IMR-90 (cell line): Measurements from ENCODE around the gene ATP4B. TPM values are rescaled to one million over a fixed set of nuclear protein-coding genes. Genes with fewer than 3 reads are reported as not detected.

Experiments
- ATAC-seq: fragments of 200-7000 bp; cut with Tn5 transposase; 2 replicates; pipeline ENCODE4 v1.9.1; 2020; ENCODE audit warnings: low read depth, mild to moderate bottlenecking, moderate library complexity
- BruUV-seq: library from RNA; stranded (reverse); fragments of 400-500 nt; replicated peaks from 2 replicates; lab custom pipeline; 2021; lab: Mats Ljungman, UMichigan
- CTCF ChIA-PET: fragments of 300-600 bp; formaldehyde crosslinking; extraction: SDS; loops from one replicate; lab custom pipeline; 2021; ENCODE audit warnings: antibody characterized with exemption; lab: Yijun Ruan, JAX
- POLR2A ChIA-PET: fragments of 300-600 bp; sonication (Branson Sonifier 250); formaldehyde crosslinking; loops from one replicate; lab custom pipeline; 2022; ENCODE audit warnings: antibody characterized with exemption; ENCODE audit not compliant: unreplicated experiment; lab: Charles Lee
- DNase-seq: peaks from one replicate; pipeline ENCODE4 v3.0.0; 2013
- H2AFZ ChIP-seq: replicated peaks from 2 replicates; pipeline ENCODE3; 2013; ENCODE audit warnings: low read length, mild to moderate bottlenecking; ENCODE audit not compliant: poor library complexity
- H2AK5ac ChIP-seq: 2 replicates; pipeline ENCODE4 v1.6.1; 2013; ENCODE audit warnings: low read depth, low read length, inconsistent platforms
- H2AK9ac ChIP-seq: replicated peaks from 2 replicates; pipeline ENCODE3; 2013; ENCODE audit warnings: mild to moderate bottlenecking, low read depth, low read length, moderate library complexity; ENCODE audit not compliant: poor library complexity
- H2BK120ac ChIP-seq: 2 replicates; pipeline ENCODE4 v1.6.1; 2013; ENCODE audit warnings: low read depth, low read length, inconsistent platforms
- H2BK15ac ChIP-seq: 3 replicates; pipeline ENCODE4 v1.6.1; 2013; ENCODE audit warnings: low read depth, low read length, inconsistent platforms
- H2BK20ac ChIP-seq: 2 replicates; pipeline ENCODE4 v1.6.1; 2013; ENCODE audit warnings: low read depth, mild to moderate bottlenecking, inconsistent platforms, low read length, moderate library complexity
- H2BK5ac ChIP-seq: 2 replicates; pipeline ENCODE4 v1.6.1; 2013; ENCODE audit warnings: mild to moderate bottlenecking, low read depth, low read length, inconsistent platforms; ENCODE audit not compliant: poor library complexity, severe bottlenecking
- H3K14ac ChIP-seq: replicated peaks from 2 replicates; pipeline ENCODE4 v1.6.1; 2013; ENCODE audit warnings: low read depth, low read length, inconsistent platforms
- H3K18ac ChIP-seq: 2 replicates; pipeline ENCODE4 v1.6.1; 2013; ENCODE audit warnings: low read depth, low read length, control low read depth
- H3K23ac ChIP-seq: 2 replicates; pipeline ENCODE4 v1.6.1; 2013; ENCODE audit warnings: low read depth, low read length, inconsistent platforms
- H3K27ac ChIP-seq: 2 replicates; pipeline ENCODE4 v1.5.1; 2013; ENCODE audit warnings: mild to moderate bottlenecking, control low read depth, low read length; ENCODE audit not compliant: insufficient read depth
- H3K27me3 ChIP-seq: 2 replicates; pipeline ENCODE4 v1.6.1; 2013; ENCODE audit warnings: low read length; ENCODE audit not compliant: control insufficient read depth, insufficient read depth
- H3K36me3 ChIP-seq: 2 replicates; pipeline ENCODE4 v1.6.1; 2013; ENCODE audit warnings: low read length, mixed read lengths; ENCODE audit not compliant: control insufficient read depth, insufficient read depth
- H3K4ac ChIP-seq: 2 replicates; pipeline ENCODE4 v1.6.1; 2013; ENCODE audit warnings: low read depth, low read length, inconsistent platforms
- H3K4me1 ChIP-seq: 2 replicates; pipeline ENCODE4 v1.6.1; 2013; ENCODE audit warnings: low read length, mixed read lengths; ENCODE audit not compliant: control insufficient read depth, insufficient read depth
- H3K4me2 ChIP-seq: 2 replicates; pipeline ENCODE4 v1.6.1; 2013; ENCODE audit warnings: low read depth, mild to moderate bottlenecking, control low read depth, low read length, moderate library complexity
- H3K4me3 ChIP-seq: 2 replicates; pipeline ENCODE4 v1.5.1; 2013; ENCODE audit warnings: low read depth, mild to moderate bottlenecking, control low read depth, low read length, moderate library complexity; ENCODE audit not compliant: insufficient read depth
- H3K56ac ChIP-seq: 2 replicates; pipeline ENCODE4 v1.6.1; 2013; ENCODE audit warnings: low read length, inconsistent platforms; ENCODE audit not compliant: insufficient read depth; ENCODE audit errors: extremely low read depth
- H3K79me1 ChIP-seq, 2 experiments: 2 replicates each; pipeline ENCODE4 v1.6.1; 2013; ENCODE audit warnings: low read length in 2 of 2, inconsistent platforms in 1 of 2, low read depth in 1 of 2
- H3K9ac ChIP-seq: 2 replicates; pipeline ENCODE4 v1.6.1; 2013; ENCODE audit warnings: low read depth, low read length, control low read depth
- H3K9me1 ChIP-seq: 2 replicates; pipeline ENCODE4 v1.6.1; 2013; ENCODE audit warnings: low read length, inconsistent platforms; ENCODE audit not compliant: insufficient read depth
- H3K9me3 ChIP-seq: 2 replicates; pipeline ENCODE4 v1.6.1; 2013; ENCODE audit warnings: low read length; ENCODE audit not compliant: control insufficient read depth, insufficient read depth
- H4K20me1 ChIP-seq: 2 replicates; pipeline ENCODE4 v1.6.1; 2013; ENCODE audit warnings: low read length, inconsistent platforms; ENCODE audit not compliant: insufficient read depth
- H4K5ac ChIP-seq: 2 replicates; pipeline ENCODE4 v1.6.1; 2013; ENCODE audit warnings: mild to moderate bottlenecking, low read depth, low read length, control low read depth
- H4K8ac ChIP-seq, 2 experiments: 2 replicates each; pipeline ENCODE4 v1.6.1; 2013; ENCODE audit warnings: low read depth in 2 of 2, low read length in 2 of 2, control low read depth in 1 of 2, inconsistent platforms in 1 of 2
- H4K91ac ChIP-seq: 2 replicates; pipeline ENCODE4 v1.6.1; 2013; ENCODE audit warnings: low read depth, low read length, inconsistent platforms; ENCODE audit not compliant: insufficient read depth
- MAFK ChIP-seq: IDR thresholded peaks from 2 replicates; pipeline ENCODE4 v1.6.1; 2012; ENCODE audit warnings: low read depth, low read length, improper control_type of control experiment
- MAZ ChIP-seq: IDR thresholded peaks from 2 replicates; pipeline ENCODE4 v1.6.1; 2012; ENCODE audit warnings: low read depth, mild to moderate bottlenecking, low read length, improper control_type of control experiment, moderate library complexity, borderline replicate concordance
- NFE2L2 ChIP-seq: fragments of 150-350 bp; IDR thresholded peaks from 2 replicates; pipeline ENCODE4 v1.6.1; 2016; ENCODE audit warnings: low read depth, mild to moderate bottlenecking, low read length
- RCOR1 ChIP-seq: IDR thresholded peaks from 2 replicates; pipeline ENCODE4 v1.6.1; 2012; ENCODE audit warnings: mild to moderate bottlenecking, low read length, improper control_type of control experiment; ENCODE audit not compliant: insufficient replicate concordance
- USF2 ChIP-seq: fragments of 150-350 bp; IDR thresholded peaks from 2 replicates; pipeline ENCODE4 v1.6.1; 2017; ENCODE audit warnings: mild to moderate bottlenecking, antibody characterized with exemption, low read length, low read depth
- WGBS, 2 experiments: methylation state at CpG; one replicate each; pipeline versions ENCODE4 v1.1.5 to v1.1.7; 2013; ENCODE audit warnings: missing lambda C conversion rate in 2 of 2; ENCODE audit not compliant: insufficient read length in 1 of 2; ENCODE audit errors: extremely low coverage in 2 of 2; 5-methylcytosine and 5-hydroxymethylcytosine counted together
- dilution Hi-C: fragments of 300-500 bp; cut with HindIII; formaldehyde crosslinking; loops from one replicate; pipeline ENCODE4 v1.14.3; 2018; ENCODE audit warnings: low sequenced_read_pairs; ENCODE audit not compliant: unreplicated experiment
- in situ Hi-C: fragments of 300-500 bp; cut with MboI; formaldehyde crosslinking; loops from 3 replicates; pipeline ENCODE4 v1.14.3; 2019; ENCODE audit warnings: low sequenced_read_pairs, inconsistent platforms, mixed read lengths
- intact Hi-C: fragments of 100-400 bp; cut with micrococcal nuclease; formaldehyde crosslinking; loops from 2 replicates; pipeline ENCODE4 v1.10.0; 2022
- polyA plus RNA-seq, 3 experiments: library from polyadenylated mRNA; depleted of rRNA; stranded (reverse); fragments of >200 nt; gene quantifications; 2 replicates each; pipeline ENCODE4 v1.2.3, GENCODE V29; 2012; ENCODE audit warnings: low replicate concordance in 1 of 3
- total RNA-seq: library from RNA; depleted of rRNA; stranded (reverse); fragments of >200 nt; gene quantifications from 2 replicates; pipeline ENCODE4 v1.2.3, GENCODE V29; 2012

The ATP4B gene
- total and polyA plus RNA-seq, 2 of the 4 experiments (the other 2 are of a cell fraction): not detected

- no peak overlapping the region for H3K4me2 ChIP-seq
- DNase-seq: no peak
- 85% methylated on average over 25 of the region's 42 CpGs; no CpG with 5 or more reads in 1 of the 2 experiments for WGBS, 2 experiments
- POLR2A ChIA-PET: no interaction called here
- H3K27me3 ChIP-seq: no peaks in the 10 kb centered on the region
- no peak overlapping the region for H3K4ac ChIP-seq
- no peak overlapping the region for H2AK9ac ChIP-seq
- BruUV-seq: no TSS peak
- no peak overlapping the region for H4K8ac ChIP-seq
- H3K27ac ChIP-seq: no peak overlapping the region
- H4K91ac ChIP-seq: no peak overlapping the region
- no peaks in the 10 kb centered on the region; the same call in 1 of the 2 replicates for H4K20me1 ChIP-seq
- H2BK20ac ChIP-seq: no peak overlapping the region
- no peaks in the 10 kb centered on the region for H3K79me1 ChIP-seq
- H3K23ac ChIP-seq: no peak overlapping the region
- H3K9ac ChIP-seq: no peak overlapping the region
- 0 out of 2 replicates have a peak, but pooled peaks cover 4% of the 10 kb centered on the region for H3K9me1 ChIP-seq
- no peak overlapping the region for H2BK15ac ChIP-seq
- intact Hi-C loops: no loop called here
- H2AFZ ChIP-seq: no peak overlapping the region
- no peak overlapping the region for H2AK5ac ChIP-seq
- H2BK120ac ChIP-seq: no peak overlapping the region
- no peak overlapping the region for H3K56ac ChIP-seq
- no peaks in the 10 kb centered on the region for H3K9me3 ChIP-seq
- ATAC-seq: peak; percentile 54
- TF ChIP-seq USF2 (no peak), MAFK (no peak), RCOR1 (no peak), MAZ (no peak), NFE2L2 (no peak)
- peaks cover 2% of the 10 kb centered on the region; the same call in 1 of the 2 replicates for H3K4me1 ChIP-seq
- H4K5ac ChIP-seq: no peak overlapping the region
- CTCF ChIA-PET: no interaction called here
- H2BK5ac ChIP-seq: no peak overlapping the region
- H3K14ac ChIP-seq: no peak overlapping the region
- no peak overlapping the region for H3K4me3 ChIP-seq
- dilution Hi-C loops: no loop called here
- H3K18ac ChIP-seq: no peak overlapping the region
- in situ Hi-C loops: no loop called here
- peaks cover 1% of the 10 kb centered on the region; the same call in 1 of the 2 replicates for H3K36me3 ChIP-seq
These were observed 10.4 kb downstream of the ATP4B start for GRCh38 chr13:113647351-113648215.
